ENCODE data around the gene BRD7.
A peak's percentile ranks its signal among the peaks of the same experiment; 100 is the strongest.

BRD7 gene

DNA sequence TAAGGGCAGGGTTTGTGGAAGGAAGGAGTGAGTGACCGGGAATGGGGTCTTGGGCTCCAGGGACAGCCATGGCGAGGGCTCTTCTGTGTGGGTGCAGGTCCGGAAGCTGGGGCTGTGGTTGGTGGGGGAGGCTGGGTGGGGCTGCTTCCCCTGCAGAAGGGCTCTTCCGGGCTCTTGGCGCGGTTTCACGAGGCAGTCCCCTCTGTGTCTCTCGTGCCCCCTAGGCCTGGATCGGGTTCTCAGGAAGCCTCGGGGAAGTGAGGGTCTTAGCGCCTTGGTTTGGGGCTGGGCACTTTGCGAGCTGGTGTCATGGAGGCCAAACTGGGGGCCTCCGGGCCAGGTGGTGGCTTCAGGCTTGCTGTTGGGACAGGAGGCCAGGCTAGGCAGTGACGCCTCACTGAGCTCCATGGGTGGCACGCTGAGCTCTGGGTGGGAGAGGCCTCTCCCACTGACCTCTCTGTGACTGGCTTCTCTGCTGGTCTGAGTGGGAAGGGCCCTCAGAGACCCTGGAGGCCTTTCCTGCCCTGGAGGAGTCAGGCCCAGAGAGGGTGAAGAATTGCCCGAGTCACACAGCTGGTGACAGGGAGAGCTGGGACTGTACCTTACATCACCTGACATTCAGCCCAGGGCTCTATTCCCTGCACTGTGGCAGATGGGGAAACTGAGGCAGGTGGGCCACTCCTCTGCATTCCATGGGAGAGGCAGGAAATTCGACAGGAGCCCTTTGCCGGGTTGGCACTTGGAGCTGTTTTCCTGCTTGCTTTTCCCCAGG, 94.3 kb downstream of the BRD7 start:
- DNase-seq (ENCODE audit: low read depth, low spot score), result no peak

- DNase-seq (ENCODE audit: low read depth, low spot score), result no peak
Observed at GRCh38 chr16:50273888-50274325, 94.9 kb downstream of the BRD7 start.

DNA sequence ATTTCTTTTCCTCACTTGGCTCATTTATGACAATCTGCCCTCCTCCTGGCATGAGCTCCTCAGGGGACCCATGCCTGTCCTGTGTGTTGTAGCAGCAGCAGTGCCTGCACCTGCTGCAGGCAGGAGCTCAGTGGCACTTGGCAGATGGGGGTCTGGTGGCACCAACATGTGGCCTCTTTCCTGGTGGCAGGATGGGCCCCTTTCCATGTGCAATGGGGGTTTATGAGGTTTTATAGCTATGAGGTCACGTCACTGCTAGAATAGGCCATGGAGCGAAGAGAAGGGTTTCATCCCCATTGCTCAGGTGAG, 95.5 kb downstream of the BRD7 start:
- DNase-seq (ENCODE audit: low read depth, low spot score), result no peak

- no peak for DNase-seq (ENCODE audit: low read depth, low spot score)
Observed at GRCh38 chr16:50272687-50273381, 96.0 kb downstream of the BRD7 start.

DNA sequence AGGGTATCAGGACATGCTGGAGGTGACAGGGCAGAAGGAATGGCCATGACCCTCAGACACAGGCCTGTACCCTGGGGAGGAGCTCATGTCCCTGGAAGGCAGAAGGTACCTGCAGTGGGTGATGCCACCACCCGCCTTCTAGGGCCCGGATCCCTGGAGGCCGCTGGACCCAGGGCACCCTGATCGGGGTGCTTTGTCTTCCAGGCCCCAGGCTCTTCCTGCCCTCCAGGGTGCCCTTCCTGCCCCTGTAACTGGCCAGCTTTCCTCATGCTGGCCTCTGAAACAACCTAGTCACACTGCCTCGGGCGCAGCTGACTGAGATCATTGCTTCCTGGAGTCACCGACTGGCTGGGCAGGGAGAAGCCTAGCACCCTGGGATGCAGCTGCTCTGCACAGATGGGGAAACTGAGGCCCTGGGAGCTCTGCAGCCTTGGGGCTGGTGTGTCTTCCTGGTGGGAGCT, 96.6 kb downstream of the BRD7 start:
- no peak for DNase-seq (ENCODE audit: low read depth, low spot score)

- DNase-seq (ENCODE audit: low read depth, low spot score), result no peak
Observed at GRCh38 chr16:50271148-50272041, 97.4 kb downstream of the BRD7 start.

GRCh38 chr16:50270510-50271147, 98.2 kb downstream of the BRD7 start:
- no peak for DNase-seq (ENCODE audit: low read depth, low spot score)

GRCh38 chr16:50269769-50270509, 98.8 kb downstream of the BRD7 start:
- no peak for DNase-seq (ENCODE audit: low read depth, low spot score)

GRCh38 chr16:50269061-50269705, 99.6 kb downstream of the BRD7 start:
- DNase-seq (ENCODE audit: low read depth, low spot score), result no peak

DNA sequence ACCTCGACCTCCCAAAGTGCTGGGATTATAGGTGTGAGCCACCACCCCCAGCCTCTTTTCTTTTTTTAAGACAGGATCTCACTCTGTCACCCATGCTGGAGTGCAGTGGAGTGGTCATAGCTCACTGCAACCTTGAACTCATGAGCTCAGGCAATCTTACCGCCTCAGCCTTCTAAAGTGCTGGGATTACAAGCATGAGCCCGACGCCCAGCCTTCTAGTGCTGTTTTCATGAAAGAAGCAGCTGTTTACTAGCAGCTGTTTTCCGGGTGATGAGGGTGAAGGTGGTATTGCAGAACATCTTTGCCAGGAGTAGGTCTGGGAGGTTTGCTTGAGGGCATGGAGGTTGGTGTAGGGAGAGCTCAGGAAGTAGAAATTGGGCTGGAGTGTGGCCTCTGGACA, 100.4 kb downstream of the BRD7 start:
- DNase-seq (ENCODE audit: low read depth, low spot score), result no peak

GRCh38 chr16:50267651-50268050, 101.1 kb downstream of the BRD7 start:
- DNase-seq (ENCODE audit: low read depth, low spot score), result no peak

DNA sequence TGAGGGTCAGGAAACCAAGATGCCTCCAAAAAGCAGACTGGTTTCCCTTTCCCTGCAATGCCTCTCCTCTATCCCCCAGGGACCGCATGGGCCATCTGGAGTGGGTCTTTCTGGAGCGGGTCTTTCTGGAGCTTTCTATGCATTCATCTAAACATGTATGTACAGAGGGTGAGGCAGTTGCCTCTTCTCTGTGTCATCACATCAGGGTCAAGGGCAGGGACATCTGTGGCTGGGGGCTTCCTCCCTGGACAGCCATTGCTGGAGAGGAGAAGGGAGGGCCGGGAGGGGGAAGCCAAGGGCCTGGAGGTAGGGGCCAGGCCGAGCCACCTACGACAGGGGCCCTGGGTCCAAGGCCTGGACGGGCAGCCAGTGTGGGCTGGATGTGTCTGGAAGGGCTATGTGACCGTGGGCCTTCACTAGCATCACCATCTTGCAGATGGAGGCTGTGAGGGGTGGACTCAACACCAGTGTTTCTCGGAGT, 101.6 kb downstream of the BRD7 start:
- DNase-seq (ENCODE audit: low read depth, low spot score), result no peak

GRCh38 chr16:50266337-50267091, 102.3 kb downstream of the BRD7 start, which contains the start of gene ADCY7:
Gene ADCY7, plus strand, starts transcription at chr16:50266551. Its CDS starts 21,629 bp downstream, at chr16:50288180.
- peak; percentile 62 for DNase-seq (ENCODE audit: low read depth, low spot score)
